Peyer's patch (tissue), 4 donors: Measurements from ENCODE around the gene LHCGR.

Experiments used
- POLR2A ChIP-seq, 2 donors: fragments of 450-650 bp; IDR thresholded peaks; one replicate each; pipeline ENCODE4 v1.5.1; 2017; ENCODE audit warnings: antibody characterized with exemption in 2 of 2, mild to moderate bottlenecking in 2 of 2, moderate library complexity in 2 of 2
- TF ChIP-seq, protein P1 (sequence below), 6 experiments: fragments of 450-650 bp in 4 of 6; fragments of 200-600 bp in 2 of 6; sonication (generic) in 1 of 6; IDR thresholded peaks; one replicate each; pipeline ENCODE4 v1.5.1; 2017 to 2019; ENCODE audit warnings: antibody characterized with exemption in 6 of 6, mild to moderate bottlenecking in 3 of 6, moderate library complexity in 1 of 6

- TF ChIP-seq, protein P1, sequence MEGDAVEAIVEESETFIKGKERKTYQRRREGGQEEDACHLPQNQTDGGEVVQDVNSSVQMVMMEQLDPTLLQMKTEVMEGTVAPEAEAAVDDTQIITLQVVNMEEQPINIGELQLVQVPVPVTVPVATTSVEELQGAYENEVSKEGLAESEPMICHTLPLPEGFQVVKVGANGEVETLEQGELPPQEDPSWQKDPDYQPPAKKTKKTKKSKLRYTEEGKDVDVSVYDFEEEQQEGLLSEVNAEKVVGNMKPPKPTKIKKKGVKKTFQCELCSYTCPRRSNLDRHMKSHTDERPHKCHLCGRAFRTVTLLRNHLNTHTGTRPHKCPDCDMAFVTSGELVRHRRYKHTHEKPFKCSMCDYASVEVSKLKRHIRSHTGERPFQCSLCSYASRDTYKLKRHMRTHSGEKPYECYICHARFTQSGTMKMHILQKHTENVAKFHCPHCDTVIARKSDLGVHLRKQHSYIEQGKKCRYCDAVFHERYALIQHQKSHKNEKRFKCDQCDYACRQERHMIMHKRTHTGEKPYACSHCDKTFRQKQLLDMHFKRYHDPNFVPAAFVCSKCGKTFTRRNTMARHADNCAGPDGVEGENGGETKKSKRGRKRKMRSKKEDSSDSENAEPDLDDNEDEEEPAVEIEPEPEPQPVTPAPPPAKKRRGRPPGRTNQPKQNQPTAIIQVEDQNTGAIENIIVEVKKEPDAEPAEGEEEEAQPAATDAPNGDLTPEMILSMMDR (IDR thresholded peaks at IDR 0.05), result no peak
- TF ChIP-seq POLR2A (IDR thresholded peaks at IDR 0.05), result no peak
Measured at GRCh38 chr2:48790407-48791170, 35.1 kb upstream of the LHCGR start.
